HepG2 (cell line): Measurements from ENCODE around the gene SOWAHB.

Experiments
- FOXM1 ChIP-seq: sonication (generic); formaldehyde crosslinking; IDR thresholded peaks from 2 replicates; pipeline ENCODE4 v1.5.0; 2020; ENCODE audit warnings: missing genetic modification reagents
- GLI4 ChIP-seq: sonication (generic); formaldehyde crosslinking; IDR thresholded peaks from 2 replicates; pipeline ENCODE4 v1.5.1; 2020; ENCODE audit warnings: missing genetic modification reagents, mild to moderate bottlenecking, moderate library complexity, borderline replicate concordance
- JUND ChIP-seq: sonication (generic); formaldehyde crosslinking; IDR thresholded peaks from 2 replicates; pipeline ENCODE4 v1.8.0; 2022; ENCODE audit warnings: mild to moderate bottlenecking, missing genetic modification reagents
- MZF1 ChIP-seq: sonication (generic); formaldehyde crosslinking; IDR thresholded peaks from 2 replicates; pipeline ENCODE4 v1.8.1; 2023; ENCODE audit warnings: mild to moderate bottlenecking, missing genetic modification reagents, borderline replicate concordance
- NR2C2 ChIP-seq: sonication (generic); formaldehyde crosslinking; IDR thresholded peaks from 2 replicates; pipeline ENCODE4 v1.4.0; 2020; ENCODE audit warnings: missing genetic modification reagents, mild to moderate bottlenecking, moderate library complexity, borderline replicate concordance
- PHF20 ChIP-seq: sonication (generic); formaldehyde crosslinking; IDR thresholded peaks from 2 replicates; pipeline ENCODE4 v1.5.0; 2020; ENCODE audit warnings: mild to moderate bottlenecking, missing genetic modification reagents
- ZNF10 ChIP-seq: sonication (generic); formaldehyde crosslinking; IDR thresholded peaks from 2 replicates; pipeline ENCODE4 v1.4.0; 2020; ENCODE audit warnings: mild to moderate bottlenecking, low read depth, missing genetic modification reagents, borderline replicate concordance
- ZNF44 ChIP-seq: sonication (generic); formaldehyde crosslinking; IDR thresholded peaks from 2 replicates; pipeline ENCODE4 v1.5.1; 2020; ENCODE audit warnings: mild to moderate bottlenecking, missing genetic modification reagents
- ZSCAN22 ChIP-seq: sonication (generic); formaldehyde crosslinking; IDR thresholded peaks from 2 replicates; pipeline ENCODE4 v1.4.0; 2020; ENCODE audit warnings: mild to moderate bottlenecking, missing genetic modification reagents
- TF ChIP-seq, protein P1 (sequence below): sonication (generic); formaldehyde crosslinking; IDR thresholded peaks from 2 replicates; pipeline ENCODE4 v1.5.0; 2020; ENCODE audit warnings: mild to moderate bottlenecking, missing genetic modification reagents, moderate library complexity

- no peak for TF ChIP-seq ZNF10 (CRISPR knock-in tag)
- TF ChIP-seq FOXM1 (CRISPR knock-in tag), result no peak
- no peak for TF ChIP-seq MZF1
- no peak for TF ChIP-seq JUND (CRISPR knock-in tag)
- TF ChIP-seq ZNF44 (CRISPR knock-in tag), result no peak
- no peak for TF ChIP-seq ZSCAN22 (CRISPR knock-in tag)
- no peak for TF ChIP-seq GLI4 (CRISPR knock-in tag)
- no peak for TF ChIP-seq NR2C2 (CRISPR knock-in tag)
- TF ChIP-seq PHF20 (CRISPR knock-in tag), result no peak
- TF ChIP-seq, protein P1, sequence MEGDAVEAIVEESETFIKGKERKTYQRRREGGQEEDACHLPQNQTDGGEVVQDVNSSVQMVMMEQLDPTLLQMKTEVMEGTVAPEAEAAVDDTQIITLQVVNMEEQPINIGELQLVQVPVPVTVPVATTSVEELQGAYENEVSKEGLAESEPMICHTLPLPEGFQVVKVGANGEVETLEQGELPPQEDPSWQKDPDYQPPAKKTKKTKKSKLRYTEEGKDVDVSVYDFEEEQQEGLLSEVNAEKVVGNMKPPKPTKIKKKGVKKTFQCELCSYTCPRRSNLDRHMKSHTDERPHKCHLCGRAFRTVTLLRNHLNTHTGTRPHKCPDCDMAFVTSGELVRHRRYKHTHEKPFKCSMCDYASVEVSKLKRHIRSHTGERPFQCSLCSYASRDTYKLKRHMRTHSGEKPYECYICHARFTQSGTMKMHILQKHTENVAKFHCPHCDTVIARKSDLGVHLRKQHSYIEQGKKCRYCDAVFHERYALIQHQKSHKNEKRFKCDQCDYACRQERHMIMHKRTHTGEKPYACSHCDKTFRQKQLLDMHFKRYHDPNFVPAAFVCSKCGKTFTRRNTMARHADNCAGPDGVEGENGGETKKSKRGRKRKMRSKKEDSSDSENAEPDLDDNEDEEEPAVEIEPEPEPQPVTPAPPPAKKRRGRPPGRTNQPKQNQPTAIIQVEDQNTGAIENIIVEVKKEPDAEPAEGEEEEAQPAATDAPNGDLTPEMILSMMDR (CRISPR knock-in tag), result no peak
These were observed 4.4 kb upstream of the SOWAHB start for GRCh38 chr4:76902233-76902890.
